Measurements from ENCODE around the gene AGTRAP.

The AGTRAP gene

GRCh38 chr1:11735854-11736745, at the start of gene AGTRAP:
Gene AGTRAP, plus strand, starts transcription at chr1:11736136. Its CDS starts 73 bp downstream, at chr1:11736209.
- DNase-seq (ENCODE audit: low spot score) = peak; percentile 92
- in situ Hi-C loops (cut with MboI; ENCODE audit: low pct_unique_long_range_greater_than_20kb, low sequenced_read_pairs, unreplicated experiment) = no loop called here
- TF ChIP-seq, protein P1, sequence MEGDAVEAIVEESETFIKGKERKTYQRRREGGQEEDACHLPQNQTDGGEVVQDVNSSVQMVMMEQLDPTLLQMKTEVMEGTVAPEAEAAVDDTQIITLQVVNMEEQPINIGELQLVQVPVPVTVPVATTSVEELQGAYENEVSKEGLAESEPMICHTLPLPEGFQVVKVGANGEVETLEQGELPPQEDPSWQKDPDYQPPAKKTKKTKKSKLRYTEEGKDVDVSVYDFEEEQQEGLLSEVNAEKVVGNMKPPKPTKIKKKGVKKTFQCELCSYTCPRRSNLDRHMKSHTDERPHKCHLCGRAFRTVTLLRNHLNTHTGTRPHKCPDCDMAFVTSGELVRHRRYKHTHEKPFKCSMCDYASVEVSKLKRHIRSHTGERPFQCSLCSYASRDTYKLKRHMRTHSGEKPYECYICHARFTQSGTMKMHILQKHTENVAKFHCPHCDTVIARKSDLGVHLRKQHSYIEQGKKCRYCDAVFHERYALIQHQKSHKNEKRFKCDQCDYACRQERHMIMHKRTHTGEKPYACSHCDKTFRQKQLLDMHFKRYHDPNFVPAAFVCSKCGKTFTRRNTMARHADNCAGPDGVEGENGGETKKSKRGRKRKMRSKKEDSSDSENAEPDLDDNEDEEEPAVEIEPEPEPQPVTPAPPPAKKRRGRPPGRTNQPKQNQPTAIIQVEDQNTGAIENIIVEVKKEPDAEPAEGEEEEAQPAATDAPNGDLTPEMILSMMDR (IDR thresholded peaks at IDR 0.05; ENCODE audit: extremely low read depth, insufficient read depth, missing control alignments) = no peak

DNA sequence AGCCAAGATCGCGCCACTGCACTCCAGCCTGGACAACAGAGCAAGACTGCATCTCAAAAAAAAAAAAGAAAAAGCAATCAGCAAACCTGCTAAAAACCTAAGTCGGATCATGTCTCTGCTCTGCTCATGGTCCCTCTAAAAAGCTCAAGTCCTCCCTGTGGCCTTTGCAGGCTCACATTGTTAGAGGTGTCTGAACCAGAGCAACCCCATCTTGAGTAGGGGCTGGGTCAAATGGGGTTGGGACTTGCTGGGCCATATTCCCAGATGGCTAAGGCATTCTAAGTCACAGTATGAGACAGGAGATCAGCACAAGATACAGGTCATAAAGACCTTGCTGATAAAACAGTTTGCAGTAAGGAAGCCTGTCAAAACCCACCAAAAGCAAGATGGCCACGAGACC, 47.4 kb upstream of the AGTRAP start:
- DNase-seq (ENCODE audit: low spot score) = no peak
- in situ Hi-C loops (cut with MboI; ENCODE audit: low pct_unique_long_range_greater_than_20kb, low sequenced_read_pairs, unreplicated experiment) = no loop called here
- TF ChIP-seq, protein P1 (IDR thresholded peaks at IDR 0.05; ENCODE audit: extremely low read depth, insufficient read depth, missing control alignments) = no peak

DNA sequence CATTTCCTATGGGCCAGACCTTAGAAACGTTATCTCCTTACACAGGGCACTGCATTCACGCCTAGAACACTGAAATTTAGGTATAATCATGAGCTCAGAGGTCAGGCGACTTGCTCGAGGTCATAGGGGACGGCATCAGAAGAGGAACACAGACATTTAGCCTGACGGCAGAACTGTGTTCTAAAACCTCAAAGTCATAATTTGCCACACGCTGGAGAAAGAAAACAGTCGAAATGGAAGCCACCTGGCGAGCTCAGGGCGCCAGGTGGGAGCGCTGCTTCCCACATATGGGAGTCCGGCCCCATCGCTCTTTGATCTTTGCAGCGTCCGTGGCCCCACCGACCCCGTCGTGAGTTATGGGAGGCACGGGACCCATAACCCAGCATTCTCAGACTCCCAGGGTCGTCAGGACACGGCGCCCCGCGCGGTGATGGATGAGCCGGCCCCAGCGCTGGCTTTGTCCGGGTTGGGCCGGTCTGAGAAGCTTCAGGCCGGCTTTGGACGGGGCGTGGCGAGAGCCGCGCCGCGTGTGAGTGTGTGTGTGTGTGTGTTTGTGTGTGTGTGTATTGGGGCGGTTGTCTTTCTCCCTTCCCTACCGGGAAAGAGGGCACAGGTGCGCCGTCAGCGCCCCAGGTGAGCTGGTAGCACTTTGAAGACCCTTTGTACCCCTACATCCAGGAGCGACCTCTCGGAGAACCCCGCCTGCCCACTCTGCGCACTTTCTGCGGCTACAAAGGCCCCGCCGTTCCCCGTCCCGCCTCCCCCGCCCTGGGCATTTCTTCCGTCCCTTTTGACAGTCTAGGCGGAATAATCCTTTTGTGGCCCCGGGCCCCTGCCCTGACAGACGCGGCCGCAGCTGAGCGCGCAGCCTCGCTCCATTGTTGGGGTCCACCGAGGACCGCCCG, 45.3 kb upstream of the AGTRAP start:
- in situ Hi-C loops (cut with MboI; ENCODE audit: low pct_unique_long_range_greater_than_20kb, low sequenced_read_pairs, unreplicated experiment) = no loop called here
- TF ChIP-seq, protein P1 (IDR thresholded peaks at IDR 0.05; ENCODE audit: extremely low read depth, insufficient read depth, missing control alignments) = no peak
- no peak for DNase-seq (ENCODE audit: low spot score)

GRCh38 chr1:11691302-11691914, 44.5 kb upstream of the AGTRAP start, which contains the start of gene DRAXIN:
Gene DRAXIN, plus strand, starts transcription at chr1:11691710. Its CDS starts 14,549 bp downstream, at chr1:11706259.
- in situ Hi-C loops (cut with MboI; ENCODE audit: low pct_unique_long_range_greater_than_20kb, low sequenced_read_pairs, unreplicated experiment) = no loop called here
- no peak for DNase-seq (ENCODE audit: low spot score)
- TF ChIP-seq, protein P1 (IDR thresholded peaks at IDR 0.05; ENCODE audit: extremely low read depth, insufficient read depth, missing control alignments) = no peak

- DNase-seq (ENCODE audit: low spot score) = no peak
- in situ Hi-C loops (cut with MboI; ENCODE audit: low pct_unique_long_range_greater_than_20kb, low sequenced_read_pairs, unreplicated experiment) = no loop called here
- TF ChIP-seq, protein P1 (IDR thresholded peaks at IDR 0.05; ENCODE audit: extremely low read depth, insufficient read depth, missing control alignments) = no peak
These were observed 43.8 kb upstream of the AGTRAP start for GRCh38 chr1:11691928-11692711.

Data from GM13977 (cell line).